Mesenchymal stem cell (in vitro differentiated cells and primary cell): ENCODE measurements around the gene OLFM2.

Source experiments
- DNase-seq: peaks from one replicate; pipeline ENCODE4 v3.0.0-alpha.2; 2013
- H2AFZ ChIP-seq: one replicate; pipeline ENCODE4 v1.6.1; 2013; ENCODE audit warnings: low read depth, mild to moderate bottlenecking, control low read depth, inconsistent platforms, low read length, moderate library complexity
- H2AK5ac ChIP-seq: 2 replicates; pipeline ENCODE4 v1.6.1; 2013; ENCODE audit warnings: low read length, moderate library complexity, mild to moderate bottlenecking, inconsistent platforms; ENCODE audit not compliant: severe bottlenecking
- H2BK120ac ChIP-seq: one replicate; pipeline ENCODE4 v1.6.1; 2013; ENCODE audit warnings: low read depth, mild to moderate bottlenecking, inconsistent platforms, low read length, moderate library complexity
- H2BK12ac ChIP-seq, 2 experiments: one replicate each; pipeline ENCODE4 v1.6.1; 2013; ENCODE audit warnings: inconsistent platforms in 2 of 2, low read length in 2 of 2, mild to moderate bottlenecking in 2 of 2, moderate library complexity in 2 of 2, control low read depth in 1 of 2
- H2BK15ac ChIP-seq: one replicate; pipeline ENCODE4 v1.6.1; 2013; ENCODE audit warnings: mild to moderate bottlenecking, low read depth, inconsistent platforms; ENCODE audit not compliant: poor library complexity, severe bottlenecking
- H2BK5ac ChIP-seq: 2 replicates; pipeline ENCODE4 v1.6.1; 2013; ENCODE audit warnings: low read depth, mild to moderate bottlenecking, low read length, control low read depth, inconsistent platforms; ENCODE audit not compliant: poor library complexity, severe bottlenecking
- H3K14ac ChIP-seq, 2 experiments: one replicate each; pipeline ENCODE4 v1.6.1; 2013; ENCODE audit warnings: inconsistent platforms in 2 of 2, low read length in 2 of 2, control low read depth in 1 of 2, mild to moderate bottlenecking in 1 of 2, moderate library complexity in 1 of 2
- H3K18ac ChIP-seq, 2 experiments: one replicate each; pipeline ENCODE4 v1.6.1; 2013; ENCODE audit warnings: inconsistent platforms in 2 of 2, low read length in 2 of 2, control low read depth in 1 of 2, low read depth in 1 of 2, mild to moderate bottlenecking in 1 of 2
- H3K23ac ChIP-seq, 2 experiments: one replicate each; pipeline ENCODE4 v1.6.1; 2013; ENCODE audit warnings: inconsistent platforms in 2 of 2, low read length in 2 of 2, mild to moderate bottlenecking in 2 of 2, moderate library complexity in 2 of 2, control low read depth in 1 of 2
- H3K27ac ChIP-seq: 2 replicates; pipeline ENCODE4 v1.5.1; 2013; ENCODE audit warnings: mild to moderate bottlenecking, moderate library complexity, low read length, control low read depth, inconsistent platforms; ENCODE audit not compliant: poor library complexity, severe bottlenecking
- H3K27me3 ChIP-seq, 2 experiments: 2 replicates each; pipeline versions ENCODE4 v1.6.1 to v1.7.0; 2013; ENCODE audit warnings: low read length in 2 of 2, mild to moderate bottlenecking in 2 of 2, moderate library complexity in 2 of 2, control low read depth in 1 of 2, inconsistent platforms in 1 of 2; ENCODE audit not compliant: control insufficient read depth in 1 of 2, insufficient read depth in 1 of 2
- H3K36me3 ChIP-seq, 2 experiments: 2 replicates each; pipeline versions ENCODE4 v1.6.1 to v1.7.0; 2013; ENCODE audit warnings: low read length in 2 of 2, control low read depth in 1 of 2, inconsistent platforms in 1 of 2, low read depth in 1 of 2, mild to moderate bottlenecking in 1 of 2; ENCODE audit not compliant: insufficient read depth in 2 of 2, control insufficient read depth in 1 of 2
- H3K4ac ChIP-seq, 2 experiments: one replicate each; pipeline ENCODE4 v1.6.1; 2013; ENCODE audit warnings: inconsistent platforms in 2 of 2, low read length in 2 of 2, mild to moderate bottlenecking in 2 of 2, moderate library complexity in 2 of 2, control low read depth in 1 of 2, low read depth in 1 of 2
- H3K4me1 ChIP-seq: 2 replicates; pipeline ENCODE4 v1.6.1; 2013; ENCODE audit warnings: low read depth, low read length, control low read depth; ENCODE audit not compliant: control insufficient read depth, insufficient read depth
- H3K4me2 ChIP-seq: 2 replicates; pipeline ENCODE4 v1.6.1; 2013; ENCODE audit warnings: low read length, mild to moderate bottlenecking, inconsistent platforms; ENCODE audit not compliant: poor library complexity, severe bottlenecking
- H3K4me3 ChIP-seq, 2 experiments: 2 replicates each; pipeline versions ENCODE4 v1.5.1 to v1.7.0; 2013; ENCODE audit warnings: low read length in 2 of 2, mild to moderate bottlenecking in 2 of 2, control low read depth in 1 of 2, low read depth in 1 of 2; ENCODE audit not compliant: insufficient read depth in 1 of 2
- H3K79me1 ChIP-seq: replicated peaks from 2 replicates; pipeline ENCODE4 v1.6.1; 2013; ENCODE audit warnings: mild to moderate bottlenecking, control low read depth, low read length, inconsistent platforms; ENCODE audit not compliant: poor library complexity, severe bottlenecking
- H3K9ac ChIP-seq: 2 replicates; pipeline ENCODE4 v1.7.0; 2013; ENCODE audit warnings: mild to moderate bottlenecking, low read length, moderate library complexity
- H3K9me3 ChIP-seq: 2 replicates; pipeline ENCODE4 v1.7.0; 2013; ENCODE audit warnings: mild to moderate bottlenecking, low read length; ENCODE audit not compliant: control insufficient read depth
- H4K8ac ChIP-seq: one replicate; pipeline ENCODE4 v1.6.1; 2013; ENCODE audit warnings: inconsistent platforms, mild to moderate bottlenecking, low read length, moderate library complexity
- H4K91ac ChIP-seq: one replicate; pipeline ENCODE4 v1.6.1; 2013; ENCODE audit warnings: mild to moderate bottlenecking, low read length, inconsistent platforms
- WGBS: methylation state at CpG from one replicate; pipeline ENCODE4 v1.1.7; 2013; ENCODE audit warnings: mixed read lengths; 5-methylcytosine and 5-hydroxymethylcytosine counted together

The OLFM2 gene

GRCh38 chr19:9877780-9878510, 58.4 kb downstream of the OLFM2 start:
- Histone ChIP-seq H2BK15ac (no peak overlapping the region), H2BK5ac (no peak overlapping the region), H3K4me2 (no peak overlapping the region), H3K14ac (no peak overlapping the region), H3K4me3 (no peak overlapping the region), H3K36me3 (no peaks in the 10 kb centered on the region), H3K18ac (no peak overlapping the region), H4K91ac (no peak overlapping the region), H3K4me1 (peaks cover 1% of the 10 kb centered on the region), H3K9me3 (peaks cover 5% of the 10 kb centered on the region), H3K27me3 (no peaks in the 10 kb centered on the region), H3K23ac (no peak overlapping the region), H3K79me1 (no peaks in the 10 kb centered on the region), H2AFZ (no peak overlapping the region), H3K4ac (no peak overlapping the region), H2BK120ac (no peak overlapping the region), H3K27ac (no peak overlapping the region), H3K9ac (no peak overlapping the region), H2AK5ac (no peak overlapping the region), H2BK12ac (no peak overlapping the region), H4K8ac (no peak overlapping the region)
- WGBS = 67% methylated on average over 9 of the region's 10 CpGs
- peak; percentile 38 for DNase-seq

- Histone ChIP-seq H3K79me1 (no peaks in the 10 kb centered on the region), H3K36me3 (no peaks in the 10 kb centered on the region), H3K4ac (no peak overlapping the region), H2BK5ac (no peak overlapping the region), H2AFZ (no peak overlapping the region), H3K9me3 (peaks cover 5% of the 10 kb centered on the region), H3K4me3 (no peak overlapping the region), H2BK12ac (no peak overlapping the region), H3K27me3 (no peaks in the 10 kb centered on the region), H3K23ac (no peak overlapping the region), H2BK15ac (no peak overlapping the region), H3K4me2 (no peak overlapping the region), H3K4me1 (peaks cover 1% of the 10 kb centered on the region), H3K27ac (no peak overlapping the region), H3K18ac (no peak overlapping the region), H3K9ac (no peak overlapping the region), H2AK5ac (no peak overlapping the region), H2BK120ac (no peak overlapping the region), H4K91ac (no peak overlapping the region), H4K8ac (no peak overlapping the region), H3K14ac (no peak overlapping the region)
- no peak for DNase-seq
- 82% methylated on average over 5 of the region's 5 CpGs for WGBS
Observed at GRCh38 chr19:9875796-9876195, 60.5 kb downstream of the OLFM2 start.

GRCh38 chr19:9875031-9875627, 61.2 kb downstream of the OLFM2 start:
- Histone ChIP-seq H3K27me3 (no peaks in the 10 kb centered on the region), H2BK120ac (no peak overlapping the region), H4K91ac (no peak overlapping the region), H3K9me3 (peaks cover 5% of the 10 kb centered on the region), H3K4me2 (no peak overlapping the region), H2AK5ac (no peak overlapping the region), H2BK15ac (no peak overlapping the region), H3K4me1 (peaks cover 1% of the 10 kb centered on the region), H2BK12ac (no peak overlapping the region), H3K27ac (no peak overlapping the region), H2AFZ (no peak overlapping the region), H3K36me3 (no peaks in the 10 kb centered on the region), H4K8ac (no peak overlapping the region), H3K18ac (no peak overlapping the region), H2BK5ac (no peak overlapping the region), H3K79me1 (no peaks in the 10 kb centered on the region), H3K23ac (no peak overlapping the region), H3K9ac (no peak overlapping the region), H3K4ac (no peak overlapping the region), H3K14ac (no peak overlapping the region), H3K4me3 (no peak overlapping the region)
- DNase-seq = no peak
- WGBS = 80% methylated on average over 13 of the region's 13 CpGs

- no peaks in the 10 kb centered on the region for H3K4me1 ChIP-seq
Observed at GRCh38 chr19:9872618-9873242, 63.6 kb downstream of the OLFM2 start.

More at GRCh38 chr19:9872618-9873242, 63.6 kb downstream of the OLFM2 start:
- peaks cover under 1% of the 10 kb centered on the region for H3K9me3 ChIP-seq
- H3K18ac ChIP-seq = no peak overlapping the region
- no peak overlapping the region for H4K8ac ChIP-seq
- H2BK12ac ChIP-seq = no peak overlapping the region
- no peak overlapping the region for H3K23ac ChIP-seq
- H3K4ac ChIP-seq = no peak overlapping the region
- no peaks in the 10 kb centered on the region for H3K27me3 ChIP-seq
- H3K9ac ChIP-seq = no peak overlapping the region
- no peak overlapping the region for H2BK15ac ChIP-seq
- no peak overlapping the region for H3K27ac ChIP-seq
- no peak overlapping the region for H3K4me3 ChIP-seq
- H2BK120ac ChIP-seq = no peak overlapping the region
- no peak overlapping the region for H3K14ac ChIP-seq
- no peak overlapping the region for H2AFZ ChIP-seq
- no peak overlapping the region for H3K4me2 ChIP-seq
- no peak for DNase-seq
- H3K36me3 ChIP-seq = no peaks in the 10 kb centered on the region
- no peak overlapping the region for H4K91ac ChIP-seq
- no peak overlapping the region for H2BK5ac ChIP-seq
- no peak overlapping the region for H2AK5ac ChIP-seq
- 89% methylated on average over 8 of the region's 8 CpGs for WGBS
- no peaks in the 10 kb centered on the region for H3K79me1 ChIP-seq
